Measurements from ENCODE around the gene AGTRAP. TPM values are rescaled to one million over a fixed set of nuclear protein-coding genes. Genes with fewer than 3 reads are reported as not detected.
A peak's percentile ranks its signal among the peaks of the same experiment; 100 is the strongest.

Gene AGTRAP
- total and polyA plus RNA-seq, 9 of the 15 experiments (the other 6 are each of a cell fraction or from before 2014, with no cell fraction given) = 26.8 to 105 (median 57.5) TPM

- TF ChIP-seq, protein P1, sequence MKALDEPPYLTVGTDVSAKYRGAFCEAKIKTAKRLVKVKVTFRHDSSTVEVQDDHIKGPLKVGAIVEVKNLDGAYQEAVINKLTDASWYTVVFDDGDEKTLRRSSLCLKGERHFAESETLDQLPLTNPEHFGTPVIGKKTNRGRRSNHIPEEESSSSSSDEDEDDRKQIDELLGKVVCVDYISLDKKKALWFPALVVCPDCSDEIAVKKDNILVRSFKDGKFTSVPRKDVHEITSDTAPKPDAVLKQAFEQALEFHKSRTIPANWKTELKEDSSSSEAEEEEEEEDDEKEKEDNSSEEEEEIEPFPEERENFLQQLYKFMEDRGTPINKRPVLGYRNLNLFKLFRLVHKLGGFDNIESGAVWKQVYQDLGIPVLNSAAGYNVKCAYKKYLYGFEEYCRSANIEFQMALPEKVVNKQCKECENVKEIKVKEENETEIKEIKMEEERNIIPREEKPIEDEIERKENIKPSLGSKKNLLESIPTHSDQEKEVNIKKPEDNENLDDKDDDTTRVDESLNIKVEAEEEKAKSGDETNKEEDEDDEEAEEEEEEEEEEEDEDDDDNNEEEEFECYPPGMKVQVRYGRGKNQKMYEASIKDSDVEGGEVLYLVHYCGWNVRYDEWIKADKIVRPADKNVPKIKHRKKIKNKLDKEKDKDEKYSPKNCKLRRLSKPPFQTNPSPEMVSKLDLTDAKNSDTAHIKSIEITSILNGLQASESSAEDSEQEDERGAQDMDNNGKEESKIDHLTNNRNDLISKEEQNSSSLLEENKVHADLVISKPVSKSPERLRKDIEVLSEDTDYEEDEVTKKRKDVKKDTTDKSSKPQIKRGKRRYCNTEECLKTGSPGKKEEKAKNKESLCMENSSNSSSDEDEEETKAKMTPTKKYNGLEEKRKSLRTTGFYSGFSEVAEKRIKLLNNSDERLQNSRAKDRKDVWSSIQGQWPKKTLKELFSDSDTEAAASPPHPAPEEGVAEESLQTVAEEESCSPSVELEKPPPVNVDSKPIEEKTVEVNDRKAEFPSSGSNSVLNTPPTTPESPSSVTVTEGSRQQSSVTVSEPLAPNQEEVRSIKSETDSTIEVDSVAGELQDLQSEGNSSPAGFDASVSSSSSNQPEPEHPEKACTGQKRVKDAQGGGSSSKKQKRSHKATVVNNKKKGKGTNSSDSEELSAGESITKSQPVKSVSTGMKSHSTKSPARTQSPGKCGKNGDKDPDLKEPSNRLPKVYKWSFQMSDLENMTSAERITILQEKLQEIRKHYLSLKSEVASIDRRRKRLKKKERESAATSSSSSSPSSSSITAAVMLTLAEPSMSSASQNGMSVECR (CRISPR knock-in tag; IDR thresholded peaks at IDR 0.05) = no peak
- TF ChIP-seq ASH1L (IDR thresholded peaks at IDR 0.05; ENCODE audit: borderline replicate concordance, low read depth, partially characterized antibody) (no peak), ATF1 (CRISPR knock-in tag; IDR thresholded peaks at IDR 0.05) (no peak), ATF1 (tag; IDR thresholded peaks at IDR 0.05) (no peak), HDAC1 (IDR thresholded peaks at IDR 0.05) (0 out of 4 replicates have a peak, but pooled peaks of 1 of the 2 experiments have one; percentile 23), NCOA1 (IDR thresholded peaks at IDR 0.05; ENCODE audit: low read depth) (0 out of 2 replicates have a peak, but pooled peaks have one; percentile 22), KDM5B (IDR thresholded peaks at IDR 0.05; ENCODE audit: insufficient replicate concordance, low read depth, low read length) (no peak), POLR3G (IDR thresholded peaks at IDR 0.05; ENCODE audit: extremely low read depth, insufficient read length, insufficient replicate concordance) (no peak), PHB2 (IDR thresholded peaks at IDR 0.05; ENCODE audit: low read depth) (peak; percentile 43; the same call in 1 of the 2 replicates), SREBF1 (IDR thresholded peaks at IDR 0.05; ENCODE audit: borderline replicate concordance, low read depth, low read length) (no peak), CEBPB (tag; IDR thresholded peaks at IDR 0.05) (no peak), CEBPG (CRISPR knock-in tag; IDR thresholded peaks at IDR 0.05) (0 out of 2 replicates have a peak, but pooled peaks have one; percentile 6), CEBPG (tag; conservative IDR thresholded peaks at IDR 0.05 in 1 of 2, IDR thresholded peaks at IDR 0.05 in 1 of 2) (no peak)
- TF ChIP-seq, protein P2, sequence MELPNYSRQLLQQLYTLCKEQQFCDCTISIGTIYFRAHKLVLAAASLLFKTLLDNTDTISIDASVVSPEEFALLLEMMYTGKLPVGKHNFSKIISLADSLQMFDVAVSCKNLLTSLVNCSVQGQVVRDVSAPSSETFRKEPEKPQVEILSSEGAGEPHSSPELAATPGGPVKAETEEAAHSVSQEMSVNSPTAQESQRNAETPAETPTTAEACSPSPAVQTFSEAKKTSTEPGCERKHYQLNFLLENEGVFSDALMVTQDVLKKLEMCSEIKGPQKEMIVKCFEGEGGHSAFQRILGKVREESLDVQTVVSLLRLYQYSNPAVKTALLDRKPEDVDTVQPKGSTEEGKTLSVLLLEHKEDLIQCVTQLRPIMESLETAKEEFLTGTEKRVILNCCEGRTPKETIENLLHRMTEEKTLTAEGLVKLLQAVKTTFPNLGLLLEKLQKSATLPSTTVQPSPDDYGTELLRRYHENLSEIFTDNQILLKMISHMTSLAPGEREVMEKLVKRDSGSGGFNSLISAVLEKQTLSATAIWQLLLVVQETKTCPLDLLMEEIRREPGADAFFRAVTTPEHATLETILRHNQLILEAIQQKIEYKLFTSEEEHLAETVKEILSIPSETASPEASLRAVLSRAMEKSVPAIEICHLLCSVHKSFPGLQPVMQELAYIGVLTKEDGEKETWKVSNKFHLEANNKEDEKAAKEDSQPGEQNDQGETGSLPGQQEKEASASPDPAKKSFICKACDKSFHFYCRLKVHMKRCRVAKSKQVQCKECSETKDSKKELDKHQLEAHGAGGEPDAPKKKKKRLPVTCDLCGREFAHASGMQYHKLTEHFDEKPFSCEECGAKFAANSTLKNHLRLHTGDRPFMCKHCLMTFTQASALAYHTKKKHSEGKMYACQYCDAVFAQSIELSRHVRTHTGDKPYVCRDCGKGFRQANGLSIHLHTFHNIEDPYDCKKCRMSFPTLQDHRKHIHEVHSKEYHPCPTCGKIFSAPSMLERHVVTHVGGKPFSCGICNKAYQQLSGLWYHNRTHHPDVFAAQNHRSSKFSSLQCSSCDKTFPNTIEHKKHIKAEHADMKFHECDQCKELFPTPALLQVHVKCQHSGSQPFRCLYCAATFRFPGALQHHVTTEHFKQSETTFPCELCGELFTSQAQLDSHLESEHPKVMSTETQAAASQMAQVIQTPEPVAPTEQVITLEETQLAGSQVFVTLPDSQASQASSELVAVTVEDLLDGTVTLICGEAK (IDR thresholded peaks at IDR 0.05) = no peak
- TF ChIP-seq, protein P2 (CRISPR knock-in tag; IDR thresholded peaks at IDR 0.05) = no peak
Measured at GRCh38 chr1:11741919-11742558, 6.1 kb downstream of the AGTRAP start (continued).
